Stimulated activated CD8-positive, alpha-beta memory T cell treated with anti-CD3 and anti-CD28 coated beads, Interleukin-12 subunit alpha, Interleukin-12 subunit beta, amount 100 ng/mL, for 24 hours (primary cell): ENCODE measurements around the gene GUCY1A1.

Experiments used
- DNase-seq: peaks from one replicate; pipeline ENCODE4 v3.0.0-alpha.2; 2020; ENCODE audit errors: extremely low read depth

The GUCY1A1 gene

GRCh38 chr4:155738548-155738947 is 71.9 kb downstream of the GUCY1A1 start:
- no peak for DNase-seq

DNA sequence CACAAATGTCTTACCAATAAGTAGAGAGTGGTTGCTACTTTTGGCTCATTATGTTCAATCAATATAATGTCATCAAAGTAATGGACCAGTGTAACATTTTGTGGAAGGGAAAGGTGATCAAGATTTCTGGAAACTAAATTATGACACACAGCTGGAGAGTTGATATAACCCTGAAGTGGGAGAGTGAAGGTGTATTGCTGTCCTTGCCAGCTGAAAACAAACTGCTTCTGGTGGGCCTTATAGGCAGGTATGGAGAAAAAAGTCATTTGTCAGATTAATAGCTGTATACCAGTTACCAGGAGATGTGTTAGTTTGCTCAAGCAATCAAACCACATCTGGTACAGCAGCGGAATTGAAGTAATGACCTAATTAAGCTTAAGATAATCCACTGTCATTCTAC is 74.9 kb downstream of the GUCY1A1 start:
- no peak for DNase-seq

- DNase-seq = no peak
These were observed 75.8 kb downstream of the GUCY1A1 start for GRCh38 chr4:155742310-155743015.

- DNase-seq = no peak
These were observed 79.3 kb downstream of the GUCY1A1 start for GRCh38 chr4:155745984-155746383.

DNA sequence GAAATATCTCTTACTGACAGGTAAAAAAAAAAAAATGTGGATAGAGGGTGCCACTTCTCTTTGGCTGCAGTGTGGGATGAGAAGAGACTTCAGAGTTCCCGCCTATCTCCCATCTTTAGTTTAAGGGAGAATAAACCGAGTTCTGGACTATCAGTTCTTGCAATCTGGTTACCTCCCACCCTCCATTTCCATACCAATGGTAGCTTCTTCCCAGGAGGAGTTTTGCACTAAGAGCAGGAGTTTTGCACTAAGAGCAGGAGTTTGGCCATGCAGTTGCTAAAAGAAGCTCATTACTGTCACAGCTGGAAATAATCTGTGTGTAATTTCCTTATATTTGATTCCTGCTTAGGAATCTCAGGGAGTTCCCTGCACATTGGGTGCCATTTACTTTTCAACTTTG is 81.4 kb downstream of the GUCY1A1 start:
- no peak for DNase-seq

GRCh38 chr4:155749041-155749440 is 82.4 kb downstream of the GUCY1A1 start:
- DNase-seq = no peak

DNA sequence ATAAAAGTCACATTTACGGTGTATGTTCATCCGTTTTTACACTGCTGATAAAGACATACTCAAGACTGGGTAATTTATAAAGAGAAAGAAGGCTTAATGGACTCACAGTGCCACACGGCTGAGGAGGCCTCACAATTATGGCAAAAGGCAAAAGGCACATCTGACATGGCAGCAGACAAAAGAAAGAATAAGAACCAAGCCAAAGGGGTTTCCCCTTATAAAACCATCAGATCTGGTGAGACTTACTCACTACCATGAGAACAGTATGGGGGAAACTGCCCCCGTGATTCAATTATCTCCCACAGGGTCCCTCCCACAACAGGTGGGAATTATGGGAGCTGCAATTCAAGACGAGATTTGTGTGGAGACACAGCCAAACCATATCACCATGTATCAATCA is 84.9 kb downstream of the GUCY1A1 start:
- DNase-seq = no peak

GRCh38 chr4:155757745-155758265 is 91.2 kb downstream of the GUCY1A1 start:
- no peak for DNase-seq

GRCh38 chr4:155758481-155759371 is 92.1 kb downstream of the GUCY1A1 start, which contains the start of gene GUCY1B1:
Gene GUCY1B1, plus strand, starts transcription at chr4:155759021. Its CDS starts 120 bp downstream, at chr4:155759141.
- peak; percentile 32 for DNase-seq

DNA sequence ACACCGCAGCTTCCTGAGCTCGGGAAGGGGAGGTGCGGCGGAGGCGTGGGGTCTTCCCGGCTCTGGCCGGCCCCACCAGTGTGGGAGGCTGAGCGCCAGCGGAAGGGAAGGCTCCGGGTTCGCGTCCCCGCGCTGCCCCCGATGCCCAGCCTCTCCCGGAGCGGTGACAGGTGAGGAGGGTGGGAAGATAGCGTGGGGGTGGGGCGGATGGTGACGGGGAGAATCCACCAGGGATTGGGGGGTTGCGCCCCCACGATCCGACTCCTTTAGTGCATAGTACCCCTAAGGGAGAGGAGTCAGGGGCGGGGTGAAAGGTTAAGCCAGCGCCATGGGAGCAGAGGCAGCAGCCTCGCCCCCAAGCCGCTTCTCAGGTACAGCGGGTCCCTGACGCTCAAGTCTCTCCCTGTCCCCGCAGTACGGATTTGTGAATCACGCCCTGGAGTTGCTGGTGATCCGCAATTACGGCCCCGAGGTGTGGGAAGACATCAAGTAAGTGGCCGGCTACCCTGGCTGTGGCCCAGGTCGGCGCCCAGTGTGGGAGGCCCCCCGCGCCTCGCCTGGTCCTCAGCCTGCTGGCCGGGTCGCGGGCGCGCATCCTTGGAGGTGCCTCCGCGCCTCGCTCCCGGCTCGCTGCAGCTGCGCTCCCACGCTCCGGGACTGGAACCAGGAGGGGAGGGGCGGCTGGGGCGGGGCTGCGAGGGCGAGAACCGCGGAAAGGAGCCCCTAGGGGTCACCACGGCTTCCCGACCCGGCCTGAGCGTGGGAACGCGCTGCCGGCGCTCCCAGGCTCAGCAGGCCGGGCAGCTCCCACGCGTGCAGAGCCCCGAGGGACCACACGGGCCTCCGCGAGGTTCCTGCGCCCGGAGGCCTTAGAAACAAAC is 93.0 kb downstream of the GUCY1A1 start:
- no peak for DNase-seq

GRCh38 chr4:155761047-155761446 is 94.4 kb downstream of the GUCY1A1 start:
- no peak for DNase-seq

DNA sequence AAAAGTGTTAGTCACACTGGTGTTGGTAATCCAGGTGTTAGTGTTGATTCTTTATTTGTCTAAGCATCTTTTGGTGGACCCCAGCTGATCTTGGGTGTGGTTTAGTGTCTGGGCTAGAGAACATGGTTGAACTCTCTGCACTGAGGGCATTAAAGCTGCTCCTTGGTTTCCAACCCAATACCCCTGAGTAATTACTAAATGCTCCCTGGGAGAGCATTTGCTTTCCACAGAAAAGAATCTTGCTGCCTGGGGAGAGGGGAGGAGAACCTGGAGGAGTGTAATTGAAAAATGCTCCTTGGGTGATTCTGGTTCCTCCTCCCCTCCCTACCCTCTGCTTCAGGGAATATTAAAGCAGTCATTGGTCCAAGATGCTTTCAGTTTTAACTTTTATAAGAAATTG is 95.3 kb downstream of the GUCY1A1 start:
- no peak for DNase-seq

- no peak for DNase-seq
These were observed 95.7 kb downstream of the GUCY1A1 start for GRCh38 chr4:155762334-155762733.

- DNase-seq = no peak
These were observed 96.9 kb downstream of the GUCY1A1 start for GRCh38 chr4:155763551-155763950.

DNA sequence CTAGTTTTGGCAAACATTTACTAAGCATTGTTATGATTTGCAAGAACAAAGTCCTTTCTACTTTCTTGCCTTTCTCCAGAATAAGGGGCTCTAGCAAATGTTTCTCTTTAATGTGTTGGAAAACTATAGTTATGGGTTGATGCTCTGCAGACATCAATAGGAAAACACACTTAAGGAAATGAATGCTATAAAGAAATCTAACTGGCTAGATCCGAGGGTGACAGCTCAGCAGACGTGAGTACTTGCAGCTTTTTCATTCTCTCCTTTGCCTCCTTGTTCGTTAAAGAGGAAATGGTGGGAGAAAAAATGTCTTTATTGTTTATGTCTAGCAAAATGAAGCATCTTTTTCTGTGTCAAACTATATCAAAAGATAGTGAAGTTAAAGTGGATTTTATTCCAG is 98.5 kb downstream of the GUCY1A1 start:
- DNase-seq = no peak

- DNase-seq = no peak
These were observed 100.0 kb downstream of the GUCY1A1 start for GRCh38 chr4:155766622-155767021.

DNA sequence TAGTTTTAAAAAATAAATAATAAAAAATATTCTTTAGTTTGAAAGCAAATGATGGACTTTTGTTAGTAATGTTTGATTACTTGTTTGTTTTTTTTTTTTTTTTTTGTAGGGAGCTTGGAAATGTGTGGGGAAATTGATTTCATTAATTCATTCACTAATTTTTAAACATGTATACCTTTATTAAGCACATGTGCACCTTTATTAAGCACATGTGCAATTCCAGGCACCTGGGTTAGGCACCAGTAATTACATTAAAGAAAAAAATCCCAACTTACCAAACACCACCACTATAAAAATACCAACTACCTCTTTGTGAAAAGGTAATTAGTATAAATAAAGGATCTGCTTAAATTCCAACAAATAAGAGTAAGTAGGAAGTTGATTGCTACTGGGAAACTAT is 101.7 kb downstream of the GUCY1A1 start:
- DNase-seq = no peak

DNA sequence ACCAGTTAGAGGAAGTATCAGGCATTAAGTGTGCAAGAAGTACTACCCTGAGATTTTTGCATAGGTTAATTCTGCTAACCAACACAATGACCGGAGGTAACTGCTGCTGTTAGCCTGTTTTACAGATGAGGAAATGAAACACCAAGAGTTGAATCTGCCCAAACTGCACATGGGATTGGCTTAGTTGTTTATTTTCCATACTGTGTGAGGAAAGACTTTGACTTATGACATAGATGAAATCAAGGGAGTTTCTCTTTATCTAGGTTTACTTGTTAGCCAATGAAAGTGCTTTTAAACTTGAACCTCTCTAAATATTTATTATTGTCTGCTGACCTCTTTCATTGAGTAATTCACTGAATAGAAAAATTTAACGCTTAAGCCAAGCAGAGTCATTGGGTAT is 102.4 kb downstream of the GUCY1A1 start:
- no peak for DNase-seq

- DNase-seq = no peak
These were observed 106.0 kb downstream of the GUCY1A1 start for GRCh38 chr4:155772459-155773195.

- no peak for DNase-seq
These were observed 106.7 kb downstream of the GUCY1A1 start for GRCh38 chr4:155773196-155773800.

- no peak for DNase-seq
These were observed 107.4 kb downstream of the GUCY1A1 start for GRCh38 chr4:155774033-155774432.
